HEK293 (cell line): ENCODE results near the gene CDH5.

Experiments used
- CTCF ChIA-PET: fragments of 350-600 bp; formaldehyde crosslinking; extraction: SDS; loops from one replicate; lab custom pipeline; 2021; ENCODE audit warnings: antibody characterized with exemption; lab: Yijun Ruan, JAX
- POLR2A ChIA-PET: fragments of 300-600 bp; formaldehyde crosslinking; extraction: SDS; loops from one replicate; lab custom pipeline; 2020; ENCODE audit warnings: antibody characterized with exemption, inconsistent platforms; lab: Yijun Ruan, JAX
- H3K27ac ChIP-seq: fragments of 200-500 bp; sonication (Bioruptor generic); 2 replicates; pipeline ENCODE4 v1.5.1; 2014; ENCODE audit warnings: low read depth, low read length, control low read depth, inconsistent platforms; ENCODE audit errors: extremely low read depth
- H3K36me3 ChIP-seq, 2 experiments: fragments of 200-500 bp in 1 of 2; sonication (Bioruptor generic) in 1 of 2; 1 replicate in 1 of 2; 2 replicates in 1 of 2; pipeline ENCODE4 v1.5.1; 2014 to 2017; ENCODE audit warnings: inconsistent platforms in 2 of 2, low read length in 2 of 2; ENCODE audit not compliant: control insufficient read depth in 2 of 2, insufficient read depth in 1 of 2
- H3K4me1 ChIP-seq: fragments of 200-500 bp; sonication (Bioruptor generic); 2 replicates; pipeline ENCODE4 v1.5.1; 2014; ENCODE audit warnings: mild to moderate bottlenecking, low read length, inconsistent platforms; ENCODE audit not compliant: control insufficient read depth, insufficient read depth
- H3K4me3 ChIP-seq: 2 replicates; pipeline ENCODE4 v1.5.1; 2011; ENCODE audit warnings: low read depth, mild to moderate bottlenecking, control low read depth, low read length, moderate library complexity
- H3K9me3 ChIP-seq: fragments of 200-500 bp; sonication (Bioruptor generic); 2 replicates; pipeline ENCODE4 v1.5.1; 2014; ENCODE audit warnings: low read depth, low read length, inconsistent platforms; ENCODE audit not compliant: control insufficient read depth, insufficient read depth
- KLF8 ChIP-seq: fragments of 450-650 bp; formaldehyde crosslinking; IDR thresholded peaks from 2 replicates; pipeline ENCODE4 v1.5.1; 2016; ENCODE audit warnings: missing biosample characterization, missing genetic modification characterization
- KLF9 ChIP-seq: fragments of 450-650 bp; formaldehyde crosslinking; IDR thresholded peaks from 2 replicates; pipeline ENCODE4 v1.5.1; 2016; ENCODE audit warnings: missing biosample characterization, missing genetic modification characterization, low read depth
- REPIN1 ChIP-seq: fragments of 450-650 bp; formaldehyde crosslinking; IDR thresholded peaks from 2 replicates; pipeline ENCODE4 v1.5.1; 2017; ENCODE audit warnings: missing biosample characterization, missing genetic modification characterization, low read depth
- SCRT2 ChIP-seq: fragments of 450-650 bp; formaldehyde crosslinking; IDR thresholded peaks from 2 replicates; pipeline ENCODE4 v1.5.1; 2016; ENCODE audit warnings: missing biosample characterization, missing genetic modification characterization
- SP2 ChIP-seq: fragments of 450-650 bp; formaldehyde crosslinking; IDR thresholded peaks from 2 replicates; pipeline ENCODE4 v1.5.1; 2016; ENCODE audit warnings: missing biosample characterization, missing genetic modification characterization
- ZNF169 ChIP-seq: fragments of 450-650 bp; formaldehyde crosslinking; IDR thresholded peaks from 2 replicates; pipeline ENCODE4 v1.5.1; 2016; ENCODE audit warnings: missing biosample characterization, missing genetic modification characterization
- ZNF223 ChIP-seq: fragments of 450-650 bp; formaldehyde crosslinking; IDR thresholded peaks from 2 replicates; pipeline ENCODE4 v1.5.1; 2016; ENCODE audit warnings: missing biosample characterization, missing genetic modification characterization
- ZNF239 ChIP-seq: fragments of 450-650 bp; formaldehyde crosslinking; IDR thresholded peaks from 2 replicates; pipeline ENCODE4 v1.5.1; 2016; ENCODE audit warnings: missing biosample characterization, missing genetic modification characterization
- ZNF341 ChIP-seq: fragments of 450-650 bp; formaldehyde crosslinking; IDR thresholded peaks from 2 replicates; pipeline ENCODE4; 2016; ENCODE audit warnings: low read depth, missing biosample characterization, missing genetic modification characterization
- ZNF394 ChIP-seq: fragments of 450-650 bp; formaldehyde crosslinking; IDR thresholded peaks from 2 replicates; pipeline ENCODE4 v1.5.1; 2016; ENCODE audit warnings: missing biosample characterization, missing genetic modification characterization, mild to moderate bottlenecking, moderate library complexity, borderline replicate concordance
- ZNF544 ChIP-seq: fragments of 450-650 bp; formaldehyde crosslinking; IDR thresholded peaks from 2 replicates; pipeline ENCODE4 v1.5.0; 2017; ENCODE audit warnings: missing biosample characterization, missing genetic modification characterization
- ZNF571 ChIP-seq: fragments of 450-650 bp; formaldehyde crosslinking; IDR thresholded peaks from 2 replicates; pipeline ENCODE4 v1.5.0; 2017; ENCODE audit warnings: missing biosample characterization, missing genetic modification characterization
- ZNF664 ChIP-seq: fragments of 450-650 bp; formaldehyde crosslinking; IDR thresholded peaks from 2 replicates; pipeline ENCODE4 v1.5.1; 2016; ENCODE audit warnings: missing biosample characterization, missing genetic modification characterization
- ZSCAN30 ChIP-seq: fragments of 450-650 bp; IDR thresholded peaks from 2 replicates; pipeline ENCODE4 v1.5.1; 2018; ENCODE audit warnings: missing biosample characterization, mild to moderate bottlenecking, missing genetic modification characterization, moderate library complexity
- TF ChIP-seq, protein P1 (sequence below): fragments of 450-650 bp; formaldehyde crosslinking; IDR thresholded peaks from 2 replicates; pipeline ENCODE4 v1.5.1; 2016; ENCODE audit warnings: missing biosample characterization, missing genetic modification characterization
- TF ChIP-seq, protein P2 (sequence below): fragments of 450-650 bp; formaldehyde crosslinking; IDR thresholded peaks from 2 replicates; pipeline ENCODE4 v1.5.1; 2016; ENCODE audit warnings: missing biosample characterization, missing genetic modification characterization
- TF ChIP-seq, protein P3 (sequence below): fragments of 450-650 bp; formaldehyde crosslinking; IDR thresholded peaks from 2 replicates; pipeline ENCODE4 v1.5.1; 2016; ENCODE audit warnings: missing biosample characterization, missing genetic modification characterization
- TF ChIP-seq, protein P4 (sequence below): fragments of 450-650 bp; formaldehyde crosslinking; IDR thresholded peaks from 2 replicates; pipeline ENCODE4 v1.5.1; 2017; ENCODE audit warnings: missing biosample characterization, mild to moderate bottlenecking, missing genetic modification characterization, moderate library complexity
- TF ChIP-seq, protein P5 (sequence below): fragments of 450-650 bp; formaldehyde crosslinking; IDR thresholded peaks from 2 replicates; pipeline ENCODE4; 2016; ENCODE audit warnings: missing biosample characterization, missing genetic modification characterization

Gene CDH5

DNA sequence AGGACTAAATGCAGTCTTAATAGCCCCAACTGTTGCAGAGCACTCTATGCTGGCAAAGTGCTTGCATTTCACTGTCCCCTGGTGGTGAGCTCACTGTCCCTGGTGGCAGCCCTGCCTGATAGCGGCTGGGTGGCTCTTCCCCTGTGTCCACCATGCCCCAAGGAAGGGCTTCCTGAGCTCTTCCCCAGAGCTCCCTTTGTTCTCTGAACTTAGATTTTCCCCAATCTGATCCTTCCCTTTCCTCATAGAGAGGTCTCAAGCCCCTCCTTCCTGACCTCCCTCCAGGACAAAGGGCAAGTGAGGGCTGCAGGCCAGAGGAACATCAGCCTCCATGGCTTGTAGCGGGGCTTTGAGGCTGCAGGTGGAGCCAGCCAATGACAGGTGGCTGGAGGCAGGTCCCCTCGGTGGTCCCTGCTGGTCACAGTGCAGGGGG, 77.6 kb downstream of the CDH5 start:
- ChIA-PET CTCF (interaction anchor here (0.5 to 1.7 kb wide), 7 partner anchors 9 to 86 kb away, joined by 3 to 5 read pairs (median 4); no protein-coding TSS in a partner anchor), POLR2A (interaction anchor here (1.0 kb wide), 1 partner anchor 11 kb away, joined by 3 read pairs; no protein-coding TSS in a partner anchor)
- no peaks in the 10 kb centered on the region for H3K36me3 ChIP-seq
- no peaks in the 10 kb centered on the region for H3K9me3 ChIP-seq
- no peak overlapping the region for H3K4me3 ChIP-seq
- no peak overlapping the region for H3K27ac ChIP-seq
- no peaks in the 10 kb centered on the region for H3K4me1 ChIP-seq
- TF ChIP-seq ZNF341 (tag by site-specific recombination) (peak; percentile 37; the same call in 1 of the 2 replicates), KLF9 (no peak)
- TF ChIP-seq, protein P1, sequence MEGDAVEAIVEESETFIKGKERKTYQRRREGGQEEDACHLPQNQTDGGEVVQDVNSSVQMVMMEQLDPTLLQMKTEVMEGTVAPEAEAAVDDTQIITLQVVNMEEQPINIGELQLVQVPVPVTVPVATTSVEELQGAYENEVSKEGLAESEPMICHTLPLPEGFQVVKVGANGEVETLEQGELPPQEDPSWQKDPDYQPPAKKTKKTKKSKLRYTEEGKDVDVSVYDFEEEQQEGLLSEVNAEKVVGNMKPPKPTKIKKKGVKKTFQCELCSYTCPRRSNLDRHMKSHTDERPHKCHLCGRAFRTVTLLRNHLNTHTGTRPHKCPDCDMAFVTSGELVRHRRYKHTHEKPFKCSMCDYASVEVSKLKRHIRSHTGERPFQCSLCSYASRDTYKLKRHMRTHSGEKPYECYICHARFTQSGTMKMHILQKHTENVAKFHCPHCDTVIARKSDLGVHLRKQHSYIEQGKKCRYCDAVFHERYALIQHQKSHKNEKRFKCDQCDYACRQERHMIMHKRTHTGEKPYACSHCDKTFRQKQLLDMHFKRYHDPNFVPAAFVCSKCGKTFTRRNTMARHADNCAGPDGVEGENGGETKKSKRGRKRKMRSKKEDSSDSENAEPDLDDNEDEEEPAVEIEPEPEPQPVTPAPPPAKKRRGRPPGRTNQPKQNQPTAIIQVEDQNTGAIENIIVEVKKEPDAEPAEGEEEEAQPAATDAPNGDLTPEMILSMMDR (tag by site-specific recombination), result peak; percentile 40; the same call in 1 of the 2 replicates

DNA sequence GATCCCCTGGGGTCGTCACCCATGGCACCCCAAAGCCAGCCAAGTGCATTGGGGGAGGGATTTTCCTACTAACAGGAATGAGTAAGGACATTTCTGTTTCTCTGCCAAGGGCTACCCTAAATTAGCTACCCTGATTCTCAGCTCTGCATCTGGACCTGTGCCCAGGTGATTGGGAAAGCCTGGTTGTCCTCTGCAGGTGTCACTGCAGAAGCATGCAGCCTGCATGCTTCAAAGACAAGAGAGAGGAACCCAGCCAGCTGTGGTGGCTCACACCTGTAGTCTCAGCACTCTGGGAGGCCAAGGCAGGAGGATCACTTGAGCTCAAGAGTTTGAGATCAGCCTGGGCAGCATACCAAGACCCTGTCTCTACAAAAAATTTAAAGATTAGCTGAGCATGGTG, 80.2 kb downstream of the CDH5 start:
- CTCF ChIA-PET, result interaction anchor here (0.5 kb wide), 1 partner anchor 140 kb away, joined by 3 read pairs; no protein-coding TSS in a partner anchor
- H3K4me1 ChIP-seq, result no peaks in the 10 kb centered on the region
- H3K36me3 ChIP-seq, result no peaks in the 10 kb centered on the region
- no peaks in the 10 kb centered on the region for H3K9me3 ChIP-seq
- no peak overlapping the region for H3K4me3 ChIP-seq
- no peak for TF ChIP-seq ZSCAN30 (tag by site-specific recombination)
- no peak for TF ChIP-seq ZNF664
- TF ChIP-seq ZNF544 (tag by site-specific recombination), result no peak
- TF ChIP-seq, protein P2, sequence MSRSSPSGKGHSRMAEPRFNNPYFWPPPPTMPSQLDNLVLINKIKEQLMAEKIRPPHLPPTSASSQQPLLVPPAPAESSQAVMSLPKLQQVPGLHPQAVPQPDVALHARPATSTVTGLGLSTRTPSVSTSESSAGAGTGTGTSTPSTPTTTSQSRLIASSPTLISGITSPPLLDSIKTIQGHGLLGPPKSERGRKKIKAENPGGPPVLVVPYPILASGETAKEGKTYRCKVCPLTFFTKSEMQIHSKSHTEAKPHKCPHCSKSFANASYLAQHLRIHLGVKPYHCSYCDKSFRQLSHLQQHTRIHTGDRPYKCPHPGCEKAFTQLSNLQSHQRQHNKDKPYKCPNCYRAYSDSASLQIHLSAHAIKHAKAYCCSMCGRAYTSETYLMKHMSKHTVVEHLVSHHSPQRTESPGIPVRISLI (tag by site-specific recombination), result no peak
- TF ChIP-seq SP2, result no peak
- no peak for TF ChIP-seq ZNF169 (tag by site-specific recombination)
- no peak for TF ChIP-seq ZNF239 (tag by site-specific recombination)
- TF ChIP-seq, protein P3, sequence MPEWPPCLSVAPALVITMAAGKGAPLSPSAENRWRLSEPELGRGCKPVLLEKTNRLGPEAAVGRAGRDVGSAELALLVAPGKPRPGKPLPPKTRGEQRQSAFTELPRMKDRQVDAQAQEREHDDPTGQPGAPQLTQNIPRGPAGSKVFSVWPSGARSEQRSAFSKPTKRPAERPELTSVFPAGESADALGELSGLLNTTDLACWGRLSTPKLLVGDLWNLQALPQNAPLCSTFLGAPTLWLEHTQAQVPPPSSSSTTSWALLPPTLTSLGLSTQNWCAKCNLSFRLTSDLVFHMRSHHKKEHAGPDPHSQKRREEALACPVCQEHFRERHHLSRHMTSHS (tag by site-specific recombination), result no peak
- TF ChIP-seq, protein P4, sequence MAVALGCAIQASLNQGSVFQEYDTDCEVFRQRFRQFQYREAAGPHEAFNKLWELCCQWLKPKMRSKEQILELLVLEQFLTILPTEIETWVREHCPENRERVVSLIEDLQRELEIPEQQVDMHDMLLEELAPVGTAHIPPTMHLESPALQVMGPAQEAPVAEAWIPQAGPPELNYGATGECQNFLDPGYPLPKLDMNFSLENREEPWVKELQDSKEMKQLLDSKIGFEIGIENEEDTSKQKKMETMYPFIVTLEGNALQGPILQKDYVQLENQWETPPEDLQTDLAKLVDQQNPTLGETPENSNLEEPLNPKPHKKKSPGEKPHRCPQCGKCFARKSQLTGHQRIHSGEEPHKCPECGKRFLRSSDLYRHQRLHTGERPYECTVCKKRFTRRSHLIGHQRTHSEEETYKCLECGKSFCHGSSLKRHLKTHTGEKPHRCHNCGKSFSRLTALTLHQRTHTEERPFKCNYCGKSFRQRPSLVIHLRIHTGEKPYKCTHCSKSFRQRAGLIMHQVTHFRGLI (tag by site-specific recombination), result no peak
- no peak for TF ChIP-seq KLF8
- no peak for TF ChIP-seq ZNF394 (tag by site-specific recombination)
- no peak for TF ChIP-seq ZNF571
- no peak for TF ChIP-seq SCRT2 (tag by site-specific recombination)
- TF ChIP-seq ZNF341 (tag by site-specific recombination), result no peak
- TF ChIP-seq REPIN1 (tag by site-specific recombination), result no peak
- TF ChIP-seq, protein P5, sequence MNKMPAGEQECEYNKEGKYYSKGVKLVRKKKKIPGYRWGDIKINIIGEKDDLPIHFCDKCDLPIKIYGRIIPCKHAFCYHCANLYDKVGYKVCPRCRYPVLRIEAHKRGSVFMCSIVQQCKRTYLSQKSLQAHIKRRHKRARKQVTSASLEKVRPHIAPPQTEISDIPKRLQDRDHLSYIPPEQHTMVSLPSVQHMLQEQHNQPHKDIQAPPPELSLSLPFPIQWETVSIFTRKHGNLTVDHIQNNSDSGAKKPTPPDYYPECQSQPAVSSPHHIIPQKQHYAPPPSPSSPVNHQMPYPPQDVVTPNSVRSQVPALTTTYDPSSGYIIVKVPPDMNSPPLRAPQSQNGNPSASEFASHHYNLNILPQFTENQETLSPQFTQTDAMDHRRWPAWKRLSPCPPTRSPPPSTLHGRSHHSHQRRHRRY (tag by site-specific recombination), result no peak
- no peak for TF ChIP-seq ZNF223 (tag by site-specific recombination)
- POLR2A ChIA-PET, result no interaction called here
- H3K27ac ChIP-seq, result no peak overlapping the region
